Upper lobe of right lung (tissue), 1 donor: ENCODE measurements around the gene CEMP1. TPM values are rescaled to one million over a fixed set of nuclear protein-coding genes. Genes with fewer than 3 reads are reported as not detected.
A peak's percentile ranks its signal among the peaks of the same experiment; 100 is the strongest.

Experiments
- ATAC-seq: fragments of 200-7000 bp; cut with Tn5 transposase; one replicate; pipeline ENCODE4 v1.9.1; 2020; ENCODE audit warnings: mild to moderate bottlenecking, moderate library complexity
- DNase-seq: peaks from one replicate; pipeline ENCODE4 v3.0.0-alpha.2; 2020
- H3K27ac ChIP-seq: fragments of 200-600 bp; one replicate; pipeline ENCODE4 v1.8.0; 2022
- H3K27me3 ChIP-seq: fragments of 200-600 bp; one replicate; pipeline ENCODE4 v1.8.0; 2022; ENCODE audit warnings: mild to moderate bottlenecking
- H3K36me3 ChIP-seq: fragments of 200-600 bp; one replicate; pipeline ENCODE4 v1.8.0; 2022
- H3K4me1 ChIP-seq: fragments of 200-600 bp; one replicate; pipeline ENCODE4 v1.8.0; 2022
- H3K4me3 ChIP-seq: fragments of 200-600 bp; one replicate; pipeline ENCODE4 v1.8.0; 2022; ENCODE audit warnings: mild to moderate bottlenecking
- H3K9me3 ChIP-seq: fragments of 200-600 bp; one replicate; pipeline ENCODE4 v1.8.0; 2022
- intact Hi-C: fragments of 100-400 bp; cut with DNase I; formaldehyde crosslinking; loops from one replicate; pipeline ENCODE4 v1.11.0; 2022
- total RNA-seq: library from RNA; stranded (reverse); fragmentation: NEBNext Ultra II Directional; extraction: Animal tissue kit (Norgen Biotek cat#: 25700); gene quantifications from one replicate; pipeline ENCODE4 v1.2.1, GENCODE V29; 2021
- TF ChIP-seq, protein P1 (sequence below): fragments of 200-600 bp; IDR thresholded peaks from one replicate; pipeline ENCODE4 v1.8.0; 2022; ENCODE audit warnings: antibody characterized with exemption
- donor health status: DM: no; HTN: yes; CAD: no; lungs with severe emphysema.

Gene CEMP1
- total RNA-seq, 1 donor from 2014 or later: 1.4 TPM

DNA sequence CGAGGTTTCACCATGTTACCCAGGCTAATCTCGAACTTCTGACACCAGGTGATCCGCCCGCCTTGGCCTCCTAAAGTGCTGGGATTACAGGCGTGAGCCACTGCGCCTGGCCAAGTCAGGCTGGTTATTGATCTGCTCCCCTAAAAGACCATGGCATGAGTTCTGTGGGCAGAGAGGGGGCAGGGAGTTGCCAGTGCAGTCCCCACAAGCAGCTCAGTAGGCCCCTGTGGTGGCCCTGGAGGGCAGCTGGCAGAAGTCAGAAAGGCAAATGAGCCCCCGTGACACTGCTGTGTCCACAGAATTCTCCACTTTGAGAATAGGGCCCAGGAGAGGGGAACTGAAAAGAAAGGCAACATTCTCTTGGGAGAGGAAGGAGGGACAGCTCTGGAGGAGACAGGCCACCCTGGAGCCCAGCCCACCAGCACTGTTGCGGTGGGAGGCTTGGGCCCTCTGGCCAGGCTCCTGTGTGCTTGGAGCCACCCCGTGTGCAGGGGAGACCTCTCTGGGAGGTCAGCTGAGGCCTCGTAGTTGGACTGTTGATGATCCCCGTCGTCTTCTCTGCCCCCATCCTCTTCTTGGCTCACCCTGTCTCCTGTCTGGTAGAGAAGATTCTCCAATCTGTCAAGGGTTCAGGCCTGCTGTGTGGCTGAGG lies 13.1 kb downstream of the CEMP1 start:
- no peak for ATAC-seq
- no peak for DNase-seq

DNA sequence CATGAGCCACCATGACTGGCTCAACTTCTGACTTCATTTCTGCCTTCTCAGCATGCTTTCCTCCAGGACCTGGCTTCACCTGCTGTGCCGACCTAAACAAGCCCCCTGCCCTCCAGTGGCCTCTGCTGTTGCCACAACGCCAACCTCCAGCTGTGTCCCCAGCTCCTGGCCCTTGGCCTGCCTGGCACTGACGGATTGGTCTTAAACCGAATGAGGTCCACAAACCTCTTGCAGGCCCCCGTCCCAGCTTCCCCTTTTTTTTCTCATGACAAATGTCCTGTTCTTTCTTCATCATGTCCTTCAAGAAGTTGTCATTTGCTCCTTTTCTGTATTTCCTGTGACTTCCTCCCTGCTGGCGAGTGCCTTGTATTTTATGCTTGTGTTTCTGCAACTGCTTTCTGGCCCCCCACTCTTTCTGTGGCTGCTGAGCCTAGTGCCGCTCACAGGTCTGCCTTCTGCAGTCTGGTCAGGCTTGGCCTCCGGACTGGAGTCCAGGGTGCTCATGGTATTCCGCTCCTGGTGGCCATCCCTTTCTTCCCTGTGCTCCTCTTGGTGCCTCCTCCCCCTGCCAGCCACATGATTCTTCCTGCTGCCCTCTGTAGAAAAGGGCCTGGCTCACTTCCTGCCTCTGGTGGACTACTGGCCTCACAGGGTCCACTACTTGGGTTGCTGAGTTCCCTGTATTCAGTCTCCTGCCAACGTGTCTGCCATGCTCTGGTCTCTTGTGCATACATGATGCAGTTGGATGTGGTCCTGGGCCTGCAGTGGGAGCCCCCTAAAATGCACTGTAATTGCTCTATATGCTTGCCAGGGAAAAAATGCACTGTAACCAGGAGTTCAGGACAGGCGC lies 14.6 kb downstream of the CEMP1 start:
- Histone ChIP-seq H3K36me3 (peaks cover 9% of the 10 kb centered on the region), H3K9me3 (no peaks in the 10 kb centered on the region), H3K27ac (peak overlapping the region; percentile 97), H3K4me3 (peak overlapping the region; percentile 88), H3K4me1 (peaks cover 65% of the 10 kb centered on the region), H3K27me3 (no peaks in the 10 kb centered on the region)
- peak; percentile 75 for DNase-seq
- intact Hi-C loops: no loop called here
- TF ChIP-seq, protein P1, sequence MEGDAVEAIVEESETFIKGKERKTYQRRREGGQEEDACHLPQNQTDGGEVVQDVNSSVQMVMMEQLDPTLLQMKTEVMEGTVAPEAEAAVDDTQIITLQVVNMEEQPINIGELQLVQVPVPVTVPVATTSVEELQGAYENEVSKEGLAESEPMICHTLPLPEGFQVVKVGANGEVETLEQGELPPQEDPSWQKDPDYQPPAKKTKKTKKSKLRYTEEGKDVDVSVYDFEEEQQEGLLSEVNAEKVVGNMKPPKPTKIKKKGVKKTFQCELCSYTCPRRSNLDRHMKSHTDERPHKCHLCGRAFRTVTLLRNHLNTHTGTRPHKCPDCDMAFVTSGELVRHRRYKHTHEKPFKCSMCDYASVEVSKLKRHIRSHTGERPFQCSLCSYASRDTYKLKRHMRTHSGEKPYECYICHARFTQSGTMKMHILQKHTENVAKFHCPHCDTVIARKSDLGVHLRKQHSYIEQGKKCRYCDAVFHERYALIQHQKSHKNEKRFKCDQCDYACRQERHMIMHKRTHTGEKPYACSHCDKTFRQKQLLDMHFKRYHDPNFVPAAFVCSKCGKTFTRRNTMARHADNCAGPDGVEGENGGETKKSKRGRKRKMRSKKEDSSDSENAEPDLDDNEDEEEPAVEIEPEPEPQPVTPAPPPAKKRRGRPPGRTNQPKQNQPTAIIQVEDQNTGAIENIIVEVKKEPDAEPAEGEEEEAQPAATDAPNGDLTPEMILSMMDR: no peak
- ATAC-seq: no peak

More for the DNA sequence above, 13.1 kb downstream of the CEMP1 start:
- no peaks in the 10 kb centered on the region for H3K27me3 ChIP-seq
- H3K4me1 ChIP-seq: peaks cover 59% of the 10 kb centered on the region
- TF ChIP-seq, protein P1: no peak
- no peaks in the 10 kb centered on the region for H3K9me3 ChIP-seq
- H3K36me3 ChIP-seq: peaks cover 19% of the 10 kb centered on the region
- intact Hi-C loops: no loop called here
- H3K27ac ChIP-seq: peak overlapping the region; percentile 33
- no peak overlapping the region for H3K4me3 ChIP-seq

DNA sequence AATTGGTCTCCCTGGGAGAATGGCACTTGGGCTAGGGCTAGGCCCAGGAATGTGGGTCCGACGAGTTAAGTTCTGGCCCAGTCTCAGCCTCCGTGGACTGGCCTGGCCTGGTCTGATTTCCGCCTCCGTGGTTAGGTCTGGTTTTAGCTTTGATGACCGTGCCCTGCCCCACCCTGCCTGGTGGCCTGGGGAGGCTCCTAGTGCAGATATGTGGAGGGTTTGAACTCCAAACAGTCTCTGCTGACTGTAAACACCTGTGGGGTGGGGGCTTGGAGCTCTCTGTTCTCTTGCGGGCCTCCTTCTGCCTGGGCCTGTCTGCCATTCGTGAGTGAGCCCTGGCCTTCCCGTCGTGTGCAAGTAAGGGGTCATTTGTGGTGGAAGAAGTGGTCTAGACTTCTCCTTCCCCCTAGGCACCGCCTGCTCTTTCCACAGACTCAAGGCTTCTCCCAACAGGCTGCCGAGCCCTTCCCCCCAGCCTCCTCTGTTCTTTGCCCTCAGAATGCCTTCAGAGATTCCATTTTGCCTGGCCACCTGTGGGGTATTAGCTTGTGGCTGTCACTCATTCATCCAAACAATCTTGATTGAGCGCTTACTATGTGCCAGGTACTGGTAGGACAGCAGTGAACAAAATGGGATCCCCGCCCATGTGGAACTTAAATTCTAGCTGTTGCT lies 15.9 kb downstream of the CEMP1 start:
- Histone ChIP-seq H3K27ac (peak overlapping the region; percentile 97), H3K36me3 (peaks cover 9% of the 10 kb centered on the region), H3K27me3 (no peaks in the 10 kb centered on the region), H3K4me3 (peak overlapping the region; percentile 88), H3K4me1 (peaks cover 62% of the 10 kb centered on the region), H3K9me3 (no peaks in the 10 kb centered on the region)
- peak; percentile 3 for ATAC-seq
- TF ChIP-seq, protein P1: no peak
- DNase-seq: peak; percentile 70
- intact Hi-C loops: no loop called here

DNA sequence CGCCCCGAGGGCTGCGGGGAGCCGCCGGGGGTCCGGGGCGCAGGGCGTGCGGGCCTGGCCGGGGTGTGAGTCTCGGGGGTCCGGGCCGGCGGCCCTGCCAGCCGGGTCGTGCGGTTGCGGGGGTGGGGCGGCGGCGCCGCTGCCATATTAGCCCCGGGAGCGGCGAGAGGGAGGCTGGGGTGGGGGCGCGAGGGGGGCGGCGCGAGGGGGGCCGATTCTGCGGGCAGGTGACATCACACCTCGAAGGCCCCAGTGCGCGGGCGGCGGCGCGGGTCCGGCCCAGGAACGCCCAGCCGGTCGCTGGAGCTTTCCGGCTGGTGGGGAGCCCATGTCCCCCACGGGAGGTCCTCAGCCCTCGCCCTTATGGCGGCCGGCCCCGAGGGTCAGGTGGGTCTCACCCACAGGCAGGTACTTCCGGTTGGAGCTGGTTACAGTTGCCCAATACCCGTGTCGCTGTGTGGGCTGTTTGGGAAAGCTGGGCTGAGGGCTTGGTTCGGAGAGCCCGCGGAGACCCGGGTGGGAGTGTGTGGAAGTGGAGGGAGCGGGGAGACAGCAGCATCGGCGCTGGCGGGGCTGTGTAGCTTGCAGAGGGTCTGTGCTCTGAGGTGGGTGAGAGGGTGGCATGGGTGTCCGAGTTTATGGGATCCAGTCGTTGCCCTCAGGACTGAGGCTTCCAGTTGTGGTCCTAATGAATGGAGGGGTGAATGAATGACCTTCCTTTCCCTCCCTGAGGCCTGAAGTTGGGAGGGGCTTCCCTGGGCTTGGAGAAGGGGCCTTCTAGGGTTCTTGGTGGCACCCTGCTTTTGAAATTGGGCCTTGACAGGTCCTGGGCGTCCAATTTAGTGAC lies 16.7 kb downstream of the CEMP1 start:
- H3K4me1 ChIP-seq: peaks cover 59% of the 10 kb centered on the region
- peak; percentile 16 for ATAC-seq
- TF ChIP-seq, protein P1: no peak

More for the DNA sequence above, 16.7 kb downstream of the CEMP1 start:
- no peaks in the 10 kb centered on the region for H3K27me3 ChIP-seq
- H3K27ac ChIP-seq: peak overlapping the region; percentile 97
- intact Hi-C loops: no loop called here
- peak; percentile 85 for DNase-seq
- peak overlapping the region; percentile 88 for H3K4me3 ChIP-seq
- no peaks in the 10 kb centered on the region for H3K9me3 ChIP-seq
- H3K36me3 ChIP-seq: peaks cover 7% of the 10 kb centered on the region
